HG03575 (cell line): ENCODE measurements around the gene PDE5A.

Experiments
- ATAC-seq: cut with Tn5 transposase; IDR thresholded peaks from one replicate; pipeline ENCODE4 v1.9.1; 2021; ENCODE audit not compliant: unreplicated experiment, insufficient number of reproducible peaks, low FRiP score; ENCODE audit errors: extremely low read depth

PDE5A gene

DNA sequence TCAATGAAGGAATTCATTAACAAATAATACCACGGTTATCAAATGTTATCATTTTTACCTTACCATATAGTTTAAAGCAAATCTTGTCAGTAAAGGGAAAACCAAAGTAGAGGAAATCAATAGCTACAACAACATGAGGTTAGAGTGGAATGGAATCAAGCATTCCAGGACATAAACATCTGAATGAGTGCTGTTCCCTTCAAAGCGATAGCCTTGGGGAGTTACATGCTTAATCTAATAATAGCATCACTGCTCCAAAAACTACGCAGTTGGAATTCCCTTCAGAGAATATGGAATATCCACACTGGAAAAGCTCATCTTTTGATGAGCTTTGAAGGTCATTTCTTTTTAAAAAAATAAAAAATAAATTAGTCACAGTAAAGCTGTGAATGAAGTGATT lies 31.2 kb downstream of the PDE5A start:
- no peak for ATAC-seq

DNA sequence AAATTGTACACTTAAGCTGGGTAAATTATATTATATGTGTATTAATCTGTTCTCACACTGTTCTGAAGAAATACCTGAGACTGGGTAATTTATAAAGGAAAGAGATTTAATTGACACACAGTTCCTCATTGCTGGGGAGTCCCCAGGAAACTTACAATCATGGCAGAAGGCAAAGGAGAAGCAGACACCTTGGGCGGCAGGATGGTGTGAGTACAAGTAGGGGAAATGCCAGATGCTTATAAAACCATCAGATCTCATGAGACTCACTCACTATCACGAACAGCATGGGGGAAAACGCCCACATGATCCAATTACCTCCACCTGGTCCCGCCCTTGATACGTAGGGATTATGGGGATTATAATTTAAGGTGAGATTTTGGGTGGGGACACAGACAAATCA lies 34.9 kb downstream of the PDE5A start:
- no peak for ATAC-seq

DNA sequence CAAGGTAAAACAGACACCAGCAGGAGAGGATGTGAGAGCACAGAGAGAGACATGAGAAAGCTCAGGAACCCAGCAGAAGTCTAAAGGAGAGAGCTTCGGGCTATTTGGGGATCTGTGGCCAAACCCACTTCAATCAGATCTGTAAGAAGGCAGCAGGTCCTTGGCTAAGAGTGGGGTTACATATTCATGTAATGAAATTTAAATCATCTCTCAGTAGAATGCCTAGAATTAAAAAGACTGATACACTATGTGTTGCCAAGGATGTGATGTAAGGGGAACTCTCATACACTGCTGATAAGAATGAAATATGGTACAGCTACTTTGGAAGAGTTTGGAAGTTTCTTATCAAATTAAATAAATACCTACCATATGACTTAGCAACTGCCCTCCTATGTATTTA lies 35.8 kb downstream of the PDE5A start:
- ATAC-seq = no peak

DNA sequence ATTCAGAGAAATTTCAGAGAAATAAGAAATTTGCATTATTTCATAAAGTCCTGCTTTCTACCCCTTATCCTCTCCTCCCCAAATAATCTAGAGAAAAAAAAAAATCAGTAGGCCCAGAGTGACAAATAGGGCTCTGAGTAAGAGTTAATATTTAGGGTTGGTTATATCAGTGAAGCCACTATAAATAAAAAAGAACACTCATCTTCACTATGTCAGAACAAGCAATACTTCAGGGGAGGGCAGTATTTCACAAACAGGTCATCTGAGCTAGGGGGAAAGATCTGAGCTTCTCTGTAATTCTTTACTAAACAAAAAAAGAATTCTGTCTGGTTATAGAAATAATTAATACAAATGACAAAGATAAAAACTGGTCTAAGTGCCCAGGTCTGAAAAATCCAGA lies 39.4 kb downstream of the PDE5A start:
- ATAC-seq = no peak

DNA sequence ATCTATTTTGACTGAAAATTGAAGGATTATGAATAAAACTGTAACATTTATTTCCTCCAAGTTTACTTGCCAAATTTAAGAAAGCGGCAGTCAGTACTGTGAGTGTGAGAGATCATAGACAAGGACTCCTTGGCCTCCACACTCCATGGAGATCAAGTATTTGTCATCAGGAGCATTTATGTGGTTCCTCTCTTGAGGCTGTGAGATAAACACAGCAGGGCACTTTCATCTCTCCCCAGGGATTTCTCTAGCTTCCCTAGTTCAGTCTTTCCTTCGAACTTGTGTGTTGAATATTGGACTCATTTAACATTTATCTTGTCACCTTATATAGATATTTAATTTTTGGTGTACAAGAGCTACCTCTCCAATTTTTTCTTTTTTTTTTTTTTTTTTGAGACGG lies 40.8 kb downstream of the PDE5A start:
- no peak for ATAC-seq

DNA sequence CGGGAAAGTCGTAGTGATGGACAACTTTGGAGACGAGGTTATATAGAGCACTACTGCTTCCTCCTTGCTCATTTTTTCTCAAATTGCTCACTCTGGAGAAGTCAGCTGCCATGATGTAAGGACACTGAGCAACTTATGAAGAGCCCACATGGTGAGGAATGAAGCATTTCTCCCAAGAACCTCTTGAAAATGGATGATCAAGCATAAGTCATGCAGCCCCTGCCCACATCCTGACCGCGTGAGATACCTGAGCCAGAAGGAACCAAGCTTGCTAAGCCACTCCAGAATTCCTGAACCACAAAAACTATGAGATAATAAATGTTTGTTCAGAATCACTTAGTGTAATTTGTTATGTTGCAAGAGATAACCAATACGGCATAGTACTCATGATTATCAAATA lies 42.8 kb downstream of the PDE5A start:
- no peak for ATAC-seq

DNA sequence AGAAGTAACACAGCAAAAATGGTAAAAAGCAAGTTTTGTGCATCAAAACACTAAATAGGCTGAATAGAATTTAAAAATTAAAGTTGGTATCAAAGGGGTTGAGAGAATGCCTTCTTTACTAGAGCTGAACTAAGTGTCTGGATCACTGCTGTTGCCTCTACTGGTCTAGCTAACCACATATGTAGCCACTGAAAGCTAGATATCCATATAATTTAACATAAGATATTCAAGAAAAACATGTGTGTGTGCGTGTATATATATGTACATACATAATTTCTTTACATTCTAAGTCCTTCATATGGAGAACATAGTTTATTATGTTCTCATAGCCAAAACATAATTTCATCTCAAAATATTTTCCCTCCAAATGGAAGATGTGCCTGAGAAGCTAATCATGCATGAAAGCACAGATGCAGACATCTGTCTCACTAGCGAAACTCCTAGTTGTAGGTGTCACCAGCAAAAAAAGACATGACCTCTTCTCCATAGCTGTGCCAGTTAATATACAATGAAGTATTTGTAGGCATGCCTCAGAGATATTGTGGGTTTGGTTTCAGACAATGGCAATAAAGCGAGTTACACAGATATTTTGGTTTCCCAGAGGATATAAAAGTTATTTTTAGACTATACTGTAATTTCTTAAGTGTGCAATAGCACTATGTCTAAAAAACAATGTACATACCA lies 47.3 kb downstream of the PDE5A start:
- no peak for ATAC-seq

DNA sequence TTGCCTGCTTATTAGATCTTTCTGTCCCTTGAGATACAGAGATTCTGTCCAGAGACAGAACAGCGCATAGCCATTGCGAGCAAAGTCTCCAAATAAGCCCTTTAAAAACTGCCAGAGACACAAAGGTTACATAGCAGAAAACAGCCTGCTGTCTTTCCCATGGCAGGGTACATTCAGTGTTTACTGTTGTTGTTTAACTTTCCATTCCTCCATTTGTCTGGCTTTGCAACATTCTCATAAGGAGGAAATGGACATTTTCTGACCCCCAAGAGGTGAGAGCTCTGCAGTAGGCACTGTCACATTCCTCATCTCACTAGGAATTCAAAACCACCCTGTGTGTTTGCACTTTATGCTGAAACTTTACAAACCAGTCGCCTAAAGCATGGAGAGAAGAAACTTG lies 48.3 kb downstream of the PDE5A start:
- no peak for ATAC-seq

DNA sequence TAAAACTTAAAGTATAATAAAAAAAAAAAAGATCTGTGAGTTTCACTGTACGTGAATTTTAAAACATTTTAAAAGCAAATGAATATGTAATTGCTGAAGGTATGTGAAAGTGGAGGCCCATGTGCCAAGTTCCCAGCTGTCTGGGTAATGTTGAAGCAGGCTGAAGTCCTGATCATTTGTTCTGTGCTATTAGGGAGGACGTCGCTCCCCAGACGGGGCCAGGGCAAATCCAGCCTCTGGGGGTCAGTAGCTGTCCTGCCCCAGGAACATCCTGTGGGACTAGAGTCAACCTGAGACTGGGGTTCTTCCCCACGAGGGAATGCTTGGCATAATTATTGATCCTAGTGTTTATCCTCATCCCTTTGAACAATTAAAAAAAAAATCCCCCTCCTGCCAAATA lies 48.8 kb downstream of the PDE5A start:
- no peak for ATAC-seq

DNA sequence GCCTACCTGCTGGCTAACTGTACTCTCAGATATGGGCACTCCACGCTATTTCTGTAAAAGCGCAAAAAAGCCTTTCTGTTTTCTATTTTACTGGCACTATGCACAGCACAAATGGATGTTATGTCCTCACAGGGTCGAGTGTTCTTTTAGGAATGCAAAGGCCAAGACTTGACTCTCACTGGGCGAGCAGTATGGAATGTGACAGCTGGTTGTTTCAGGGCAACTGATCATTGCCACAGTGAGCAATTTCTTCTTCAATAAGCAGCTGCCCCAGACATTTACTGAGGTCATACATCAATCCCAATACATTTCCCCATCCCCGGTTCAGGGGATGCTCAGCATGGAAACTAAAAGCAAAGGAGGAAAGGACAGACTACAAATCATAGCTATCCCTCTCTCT lies 58.2 kb downstream of the PDE5A start:
- ATAC-seq = no peak

DNA sequence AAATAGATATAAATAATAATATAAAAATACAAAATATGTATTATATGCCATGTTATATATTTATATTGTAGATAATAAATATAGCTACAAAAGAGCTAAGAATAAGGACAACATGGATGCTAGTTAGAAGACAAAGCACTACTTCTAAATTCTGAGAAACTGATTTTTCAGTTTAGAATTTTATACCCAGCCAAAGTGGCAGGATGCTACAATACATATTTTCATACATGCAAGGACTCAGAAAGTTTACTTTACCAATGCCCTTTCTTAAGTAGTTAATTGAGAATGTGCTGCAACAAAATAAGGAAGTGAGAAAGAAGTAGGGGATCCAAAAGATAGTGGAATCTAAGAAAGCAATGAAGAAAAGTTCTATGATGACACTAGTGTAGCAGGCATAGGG lies 64.5 kb downstream of the PDE5A start:
- ATAC-seq = no peak

DNA sequence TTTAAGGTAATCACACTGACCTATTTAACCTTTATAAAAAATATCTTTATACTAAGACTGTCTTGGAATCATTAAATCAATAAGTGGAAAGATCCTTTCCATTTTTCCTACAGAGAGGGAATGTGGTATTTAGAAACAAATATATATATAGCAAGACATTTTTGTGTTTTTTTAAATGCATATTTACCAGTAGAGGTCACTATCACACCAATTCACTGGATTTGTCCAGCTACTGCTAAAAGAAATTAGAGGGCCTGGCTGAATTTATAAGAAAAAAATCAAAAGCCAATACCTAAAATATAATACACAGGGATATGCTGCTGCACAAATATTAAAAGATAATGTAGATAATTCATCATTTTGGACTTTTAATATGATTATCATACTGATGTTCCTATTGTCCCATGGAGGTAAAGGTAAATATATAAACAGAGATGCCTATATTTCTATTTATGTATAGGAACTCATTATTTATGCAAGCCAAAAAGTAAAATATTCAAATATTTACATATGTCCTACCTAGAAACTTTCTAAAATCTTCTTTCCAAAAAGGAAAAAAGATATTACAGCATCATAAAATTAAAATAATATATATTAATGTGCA lies 69.5 kb downstream of the PDE5A start:
- ATAC-seq = no peak

DNA sequence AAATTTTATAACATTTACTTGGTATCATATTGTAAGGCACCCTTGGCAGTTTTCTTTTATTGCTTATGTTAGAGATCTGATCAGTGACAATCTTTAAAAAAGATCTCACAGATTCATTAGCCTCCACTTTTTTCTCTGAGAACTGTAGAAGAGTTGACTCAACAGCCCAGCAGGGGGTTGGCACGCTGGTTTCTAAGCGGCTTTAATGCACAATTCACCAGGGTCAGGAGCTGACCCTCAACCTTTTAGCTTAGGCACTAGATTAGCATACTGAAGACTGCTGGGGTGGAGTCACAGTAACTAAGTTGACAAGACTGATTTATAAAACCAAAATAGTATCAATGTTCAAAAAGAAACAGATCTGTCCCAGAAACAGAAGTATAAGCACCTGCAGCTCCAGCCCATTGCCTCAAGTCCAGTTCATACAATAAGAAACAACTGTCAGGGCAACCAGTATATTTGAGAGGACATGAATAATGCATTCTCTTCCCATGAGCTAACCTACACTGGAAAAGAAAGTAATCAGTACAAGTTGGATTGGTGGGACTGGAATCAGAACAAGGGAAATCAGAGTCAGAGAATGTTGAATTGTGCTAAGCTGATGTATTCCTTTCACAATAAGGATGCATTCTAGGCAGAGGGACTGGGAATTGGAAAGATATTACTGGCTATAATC lies 77.6 kb downstream of the PDE5A start:
- ATAC-seq = no peak

DNA sequence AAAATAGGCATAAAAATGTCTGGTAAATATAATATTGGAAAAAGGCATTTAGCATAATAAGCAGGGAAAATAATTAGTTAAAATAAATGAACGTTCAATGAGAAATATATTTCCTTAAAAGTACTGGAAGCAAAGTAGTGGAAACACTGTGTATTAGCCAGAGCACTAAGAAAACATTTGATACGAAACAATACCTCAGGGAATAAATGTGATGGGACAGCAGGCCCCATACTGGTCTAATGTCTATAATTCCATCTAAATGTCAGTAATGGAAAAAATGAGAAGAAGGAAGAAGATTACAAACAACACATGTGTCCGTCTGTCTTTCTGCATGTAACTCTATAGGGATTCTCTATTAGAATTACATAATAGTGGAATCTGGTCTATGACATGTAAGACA lies 79.0 kb downstream of the PDE5A start:
- no peak for ATAC-seq

DNA sequence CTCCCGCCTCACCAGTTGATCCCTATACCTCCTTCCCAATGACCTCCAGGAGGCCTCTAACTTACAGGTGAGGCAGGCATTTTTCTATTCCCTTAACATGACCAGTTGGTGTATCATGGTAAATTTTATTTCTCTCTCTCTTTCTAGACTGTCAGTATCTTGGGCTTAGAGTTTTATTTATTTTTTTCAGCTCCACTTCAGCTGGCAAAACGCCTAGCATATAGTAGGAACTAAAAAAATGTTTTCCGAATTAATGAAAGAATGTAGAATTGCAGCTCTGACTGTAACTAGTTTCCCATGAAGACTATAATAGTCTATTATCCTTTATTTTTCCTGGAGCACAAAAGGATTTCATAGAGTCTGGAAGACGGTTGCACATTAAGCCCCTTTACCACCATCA lies 84.8 kb downstream of the PDE5A start:
- no peak for ATAC-seq

DNA sequence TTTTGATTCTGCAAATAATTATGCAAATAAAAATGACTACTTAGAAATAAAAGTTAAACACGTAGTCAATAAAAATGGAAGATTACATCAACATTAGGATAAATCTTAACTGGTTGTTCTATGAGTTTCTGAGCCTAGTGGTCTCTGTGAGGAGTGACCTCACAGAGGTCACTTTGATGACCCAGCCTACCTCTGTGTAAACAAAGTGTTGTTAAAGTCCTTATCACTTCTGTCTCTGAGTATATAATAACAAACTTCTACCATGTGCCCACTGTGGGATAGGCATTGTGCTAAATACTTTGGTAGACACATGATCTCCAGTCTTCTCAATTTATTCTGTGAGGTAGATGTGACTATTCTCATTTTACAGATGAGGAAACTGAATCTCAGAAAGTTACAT lies 85.4 kb downstream of the PDE5A start:
- no peak for ATAC-seq

DNA sequence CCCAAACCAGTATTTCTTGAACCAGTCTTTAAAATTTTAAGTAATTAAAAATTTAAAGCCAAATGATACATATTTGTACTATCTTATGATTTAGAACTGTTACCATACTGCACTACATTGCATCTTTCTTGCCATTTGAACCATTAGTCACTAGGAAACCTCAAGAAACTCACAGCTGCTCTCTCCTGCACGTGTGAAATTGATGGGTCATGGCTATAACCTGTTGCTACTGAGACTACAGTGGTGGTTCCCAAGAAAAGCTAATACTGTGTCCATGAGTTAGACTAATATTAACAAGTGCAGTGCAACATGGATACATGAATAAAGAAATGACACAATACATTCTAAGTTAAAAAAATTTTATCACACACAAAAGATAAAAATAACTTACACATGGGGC lies 88.4 kb downstream of the PDE5A start:
- ATAC-seq = no peak

DNA sequence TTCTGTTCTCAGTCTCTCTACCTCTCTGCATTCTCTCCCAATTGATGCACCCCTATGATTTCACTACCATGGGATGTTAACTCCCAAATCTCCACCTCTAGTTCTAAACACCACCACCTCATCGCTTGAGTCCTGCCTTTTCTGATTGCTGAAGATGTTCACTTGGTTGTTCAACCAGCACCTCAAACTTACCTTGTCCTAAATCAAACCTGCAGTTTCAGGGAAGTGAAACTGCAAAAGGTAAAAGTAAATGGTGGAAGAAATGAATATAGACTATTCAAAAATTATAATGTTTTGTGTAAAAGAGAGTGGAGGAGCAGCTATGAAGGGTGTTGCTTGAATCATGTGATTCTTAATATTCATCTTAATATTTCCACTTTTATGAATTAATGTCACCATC lies 91.0 kb downstream of the PDE5A start:
- ATAC-seq = no peak

DNA sequence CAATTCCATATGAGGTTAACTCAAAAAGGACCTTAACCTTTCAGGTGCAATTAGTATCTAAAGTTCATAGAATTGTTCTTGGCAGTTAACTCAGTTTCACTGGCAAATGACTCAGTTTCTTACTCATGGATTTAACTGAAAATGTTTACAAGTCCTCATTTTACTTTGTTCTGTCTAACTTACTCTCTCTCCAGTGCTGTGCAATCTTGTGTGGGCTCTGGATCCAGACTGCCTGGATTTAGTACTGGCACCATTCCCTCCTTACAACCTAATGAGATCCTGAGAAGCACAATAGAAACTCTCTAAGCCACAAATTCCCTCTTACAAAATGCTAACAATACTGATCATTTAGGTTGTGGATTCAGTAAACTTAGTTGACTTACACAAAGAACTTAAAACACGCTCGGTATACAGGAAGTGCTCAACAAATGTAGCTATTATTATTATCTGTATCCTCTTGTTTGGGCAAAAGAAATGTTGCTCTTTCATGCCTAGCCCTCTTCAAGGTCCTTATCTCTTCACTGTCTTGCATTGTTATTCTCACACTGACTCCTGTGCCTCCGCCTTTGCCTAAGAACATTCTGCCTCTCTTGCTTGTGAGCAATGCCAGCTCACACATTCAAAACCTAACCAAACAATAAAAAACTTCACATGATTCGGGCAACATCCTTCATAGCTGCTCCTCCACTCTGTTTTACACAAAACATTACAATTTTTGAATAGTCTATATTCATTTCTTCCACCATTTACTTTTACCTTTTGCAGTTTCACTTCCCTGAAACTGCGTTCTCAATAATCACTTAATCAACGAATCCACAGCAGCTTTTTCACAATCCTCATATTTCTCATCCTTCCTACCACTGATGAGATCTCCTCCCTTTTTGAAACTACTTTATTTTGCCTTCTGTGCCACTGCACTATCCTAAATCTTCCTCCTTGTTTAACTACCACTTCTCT lies 91.8 kb downstream of the PDE5A start:
- ATAC-seq = no peak

DNA sequence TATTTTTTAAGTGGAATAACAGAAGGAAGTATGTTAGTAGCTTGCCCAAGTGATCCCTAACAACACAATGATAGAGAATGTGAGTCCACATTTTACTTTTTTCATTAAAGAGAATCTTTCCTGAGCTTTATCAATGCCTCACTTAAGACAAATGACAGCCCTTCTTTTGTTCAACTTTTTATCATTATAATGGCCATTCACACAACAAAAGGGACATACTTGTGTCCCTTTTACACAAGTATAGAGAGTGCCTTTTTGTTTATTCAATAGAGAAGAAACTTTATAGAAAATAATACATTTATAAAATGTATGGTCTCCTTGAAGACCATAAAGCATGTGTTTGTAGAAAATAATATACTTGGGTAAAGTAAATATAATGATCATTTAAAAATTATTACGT lies 96.3 kb downstream of the PDE5A start:
- no peak for ATAC-seq
